ENCODE results near the gene STYXL1. TPM values are rescaled to one million over a fixed set of nuclear protein-coding genes. Genes with fewer than 3 reads are reported as not detected.

The STYXL1 gene
- total and polyA plus RNA-seq, 2 experiments from 2014 or later: 28.0 to 39.2 TPM

GRCh38 chr7:76051840-76052239 is 4.0 kb upstream of the STYXL1 start:
- H3K9me3 Mint-ChIP-seq: no peaks in the 10 kb centered on the region
- Histone ChIP-seq H3K4me2 (no peak overlapping the region), H3K4me1 (ENCODE audit: insufficient read depth) (peaks cover 6% of the 10 kb centered on the region), H2AFZ (no peak overlapping the region), H3F3A (replicated peaks; ENCODE audit: low read depth) (no peaks in the 10 kb centered on the region; the same call in 1 of the 2 replicates), H3K27me3 (ENCODE audit: insufficient read depth) (no peaks in the 10 kb centered on the region), H3K36me3 (ENCODE audit: insufficient read depth) (peaks cover 19% of the 10 kb centered on the region), H4K20me1 (replicated peaks; ENCODE audit: insufficient read depth) (peaks cover 51% of the 10 kb centered on the region), H3K27ac (ENCODE audit: low read depth) (no peak overlapping the region), H3K4me3 (no peak overlapping the region), H3K9me2 (ENCODE audit: insufficient read depth) (no peaks in the 10 kb centered on the region; the same call in 1 of the 2 replicates), H3K79me2 (replicated peaks; ENCODE audit: insufficient read depth) (peaks cover 92% of the 10 kb centered on the region)
- no peak overlapping the region; the same call in 2 of the 3 replicates for H3K4me3 Mint-ChIP-seq
- TF ChIP-seq EZH2phosphoT487 (IDR thresholded peaks at IDR 0.05; ENCODE audit: unreplicated experiment) (no peak), ZNF462 (CRISPR knock-in tag; IDR thresholded peaks at IDR 0.05) (no peak), ZNF331 (CRISPR knock-in tag; IDR thresholded peaks at IDR 0.05; ENCODE audit: low read depth) (no peak), NANOG (IDR thresholded peaks at IDR 0.05; ENCODE audit: borderline replicate concordance) (no peak), REST (IDR thresholded peaks at IDR 0.05; ENCODE audit: unreplicated experiment) (no peak), CREB1 (CRISPR knock-in tag; IDR thresholded peaks at IDR 0.05; ENCODE audit: low read depth) (no peak), POLR2AphosphoS5 (IDR thresholded peaks at IDR 0.05; ENCODE audit: low read depth) (no peak), STAT1 (IDR thresholded peaks at IDR 0.05; ENCODE audit: unreplicated experiment) (no peak)
- TF ChIP-seq, protein P1, sequence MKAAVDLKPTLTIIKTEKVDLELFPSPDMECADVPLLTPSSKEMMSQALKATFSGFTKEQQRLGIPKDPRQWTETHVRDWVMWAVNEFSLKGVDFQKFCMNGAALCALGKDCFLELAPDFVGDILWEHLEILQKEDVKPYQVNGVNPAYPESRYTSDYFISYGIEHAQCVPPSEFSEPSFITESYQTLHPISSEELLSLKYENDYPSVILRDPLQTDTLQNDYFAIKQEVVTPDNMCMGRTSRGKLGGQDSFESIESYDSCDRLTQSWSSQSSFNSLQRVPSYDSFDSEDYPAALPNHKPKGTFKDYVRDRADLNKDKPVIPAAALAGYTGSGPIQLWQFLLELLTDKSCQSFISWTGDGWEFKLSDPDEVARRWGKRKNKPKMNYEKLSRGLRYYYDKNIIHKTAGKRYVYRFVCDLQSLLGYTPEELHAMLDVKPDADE (IDR thresholded peaks at IDR 0.05): no peak
- TF ChIP-seq, protein P2, sequence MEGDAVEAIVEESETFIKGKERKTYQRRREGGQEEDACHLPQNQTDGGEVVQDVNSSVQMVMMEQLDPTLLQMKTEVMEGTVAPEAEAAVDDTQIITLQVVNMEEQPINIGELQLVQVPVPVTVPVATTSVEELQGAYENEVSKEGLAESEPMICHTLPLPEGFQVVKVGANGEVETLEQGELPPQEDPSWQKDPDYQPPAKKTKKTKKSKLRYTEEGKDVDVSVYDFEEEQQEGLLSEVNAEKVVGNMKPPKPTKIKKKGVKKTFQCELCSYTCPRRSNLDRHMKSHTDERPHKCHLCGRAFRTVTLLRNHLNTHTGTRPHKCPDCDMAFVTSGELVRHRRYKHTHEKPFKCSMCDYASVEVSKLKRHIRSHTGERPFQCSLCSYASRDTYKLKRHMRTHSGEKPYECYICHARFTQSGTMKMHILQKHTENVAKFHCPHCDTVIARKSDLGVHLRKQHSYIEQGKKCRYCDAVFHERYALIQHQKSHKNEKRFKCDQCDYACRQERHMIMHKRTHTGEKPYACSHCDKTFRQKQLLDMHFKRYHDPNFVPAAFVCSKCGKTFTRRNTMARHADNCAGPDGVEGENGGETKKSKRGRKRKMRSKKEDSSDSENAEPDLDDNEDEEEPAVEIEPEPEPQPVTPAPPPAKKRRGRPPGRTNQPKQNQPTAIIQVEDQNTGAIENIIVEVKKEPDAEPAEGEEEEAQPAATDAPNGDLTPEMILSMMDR (conservative IDR thresholded peaks at IDR 0.05; ENCODE audit: low read depth in 2 of 2): no peak
- no peak overlapping the region for H3K27ac Mint-ChIP-seq
- H3K36me3 Mint-ChIP-seq (ENCODE audit: low read depth): peaks cover 32% of the 10 kb centered on the region
- ATAC-seq (no peak), DNase-seq (ENCODE audit: low spot score) (no peak)
- peaks cover 38% of the 10 kb centered on the region for H3K4me1 Mint-ChIP-seq
- peaks cover 8% of the 10 kb centered on the region for H3K27me3 Mint-ChIP-seq (ENCODE audit: insufficient read depth, low read depth, poor library complexity)

Measured in GM23338 (cell line).